K562 (cell line): ENCODE data around the gene ZSWIM9. TPM values are rescaled to one million over a fixed set of nuclear protein-coding genes. Genes with fewer than 3 reads are reported as not detected.

Experiments
- ARNT ChIP-seq, 2 experiments: fragments of 450-650 bp; IDR thresholded peaks; 2 replicates each; pipeline ENCODE4 v1.6.1; 2016; ENCODE audit warnings: mild to moderate bottlenecking in 1 of 2
- ASH1L ChIP-seq: fragments of 450-650 bp; IDR thresholded peaks from 2 replicates; pipeline ENCODE4 v1.6.1; 2018; ENCODE audit warnings: borderline replicate concordance, mild to moderate bottlenecking, low read depth; ENCODE audit not compliant: partially characterized antibody
- CCAR2 ChIP-seq: fragments of 200-400 bp; formaldehyde crosslinking; IDR thresholded peaks from 2 replicates; pipeline ENCODE4 v1.6.1; 2017; ENCODE audit warnings: mild to moderate bottlenecking, low read depth, low read length
- CEBPG ChIP-seq, 3 experiments: fragments of 200-800 bp in 1 of 3; sonication (Bioruptor generic) in 1 of 3; sonication (generic) in 1 of 3; formaldehyde crosslinking in 1 of 3; IDR thresholded peaks in 2 of 3; conservative IDR thresholded peaks in 1 of 3; 2 replicates each; pipeline versions ENCODE4 v1.6.1 to v1.8.0; 2016 to 2022; ENCODE audit warnings: missing compliant biosample characterization in 2 of 3, missing genetic modification characterization in 2 of 3, mild to moderate bottlenecking in 1 of 3, missing genetic modification reagents in 1 of 3
- E2F3 ChIP-seq: fragments of 250-450 bp; sonication (Bioruptor Pico); IDR thresholded peaks from 2 replicates; pipeline ENCODE4 v1.4.0; 2020; ENCODE audit warnings: mild to moderate bottlenecking
- ELF1 ChIP-seq: fragments of 200-800 bp; sonication (Bioruptor generic); IDR thresholded peaks from 2 replicates; pipeline ENCODE4 v1.6.1; 2016; ENCODE audit warnings: missing genetic modification characterization, missing compliant biosample characterization
- ETV1 ChIP-seq: fragments of 450-650 bp; conservative IDR thresholded peaks from 2 replicates; pipeline ENCODE4 v1.6.1; 2016; ENCODE audit warnings: missing genetic modification characterization, control low read depth, low read depth, missing compliant biosample characterization
- FOXK1 ChIP-seq: sonication (generic); formaldehyde crosslinking; IDR thresholded peaks from 2 replicates; pipeline ENCODE4 v1.8.0; 2022; ENCODE audit warnings: missing genetic modification reagents, mild to moderate bottlenecking, borderline replicate concordance
- HIVEP1 ChIP-seq: fragments of 250-450 bp; sonication (Bioruptor Pico); IDR thresholded peaks from 2 replicates; pipeline ENCODE4 v1.4.0; 2020; ENCODE audit warnings: mild to moderate bottlenecking
- NCOA6 ChIP-seq: fragments of 450-650 bp; IDR thresholded peaks from 2 replicates; pipeline ENCODE4 v1.6.1; 2017; ENCODE audit warnings: mild to moderate bottlenecking
- NFE2 ChIP-seq: IDR thresholded peaks from 2 replicates; pipeline ENCODE4 v1.6.1; 2014; ENCODE audit warnings: antibody characterized with exemption, low read depth
- RBFOX2 ChIP-seq: fragments of 200-400 bp; formaldehyde crosslinking; IDR thresholded peaks from 2 replicates; pipeline ENCODE4 v1.6.1; 2017; ENCODE audit warnings: low read depth, mild to moderate bottlenecking, low read length, moderate library complexity
- RBM14 ChIP-seq: fragments of 200-400 bp; formaldehyde crosslinking; IDR thresholded peaks from 2 replicates; pipeline ENCODE4 v1.6.1; 2018; ENCODE audit warnings: low read depth, mild to moderate bottlenecking, low read length, moderate library complexity, borderline replicate concordance; ENCODE audit not compliant: insufficient read depth
- TAF15 ChIP-seq: fragments of 200-400 bp; formaldehyde crosslinking; IDR thresholded peaks from 2 replicates; pipeline ENCODE4 v1.6.1; 2017; ENCODE audit warnings: mild to moderate bottlenecking, low read depth, low read length, moderate library complexity
- TCF7L2 ChIP-seq: fragments of 150-350 bp; IDR thresholded peaks from 2 replicates; pipeline ENCODE4 v1.6.1; 2016; ENCODE audit warnings: low read depth, mild to moderate bottlenecking, low read length, moderate library complexity
- ZBED1 ChIP-seq: IDR thresholded peaks from 2 replicates; pipeline ENCODE4 v1.6.1; 2014
- ZBTB7A ChIP-seq: IDR thresholded peaks from 2 replicates; pipeline ENCODE4 v1.6.1; 2011; ENCODE audit warnings: low read depth, mild to moderate bottlenecking, low read length, moderate library complexity, borderline replicate concordance; ENCODE audit not compliant: control insufficient read depth
- ZFX ChIP-seq: sonication (generic); formaldehyde crosslinking; IDR thresholded peaks from 2 replicates; pipeline ENCODE4 v1.8.0; 2022; ENCODE audit warnings: mild to moderate bottlenecking, missing genetic modification reagents, moderate library complexity
- polyA plus RNA-seq, 8 experiments: library from polyadenylated mRNA; depleted of rRNA in 4 of 8; stranded (reverse) in 5 of 8; unstranded in 3 of 8; fragments of >200 nt; fragmentation: Nextera tagmentation in 2 of 8; fragmentation: Illumina TruSeq in 1 of 8; extraction: Ambion mirVana in 2 of 8; extraction: Trizol in 1 of 8; gene quantifications; 2 replicates each; pipeline versions ENCODE4 v1.2.1 to v1.2.3, GENCODE V29; 2011 to 2014; ENCODE audit warnings: inconsistent platforms in 1 of 8, missing spikeins in 1 of 8
- total RNA-seq, 7 experiments: library from RNA; depleted of rRNA in 6 of 7; stranded (reverse); fragments of >200 nt in 6 of 7; fragmentation: Illumina TruSeq in 2 of 7; extraction: Trizol in 2 of 7; gene quantifications; 2 replicates each; pipeline versions ENCODE4 v1.2.1 to v1.2.3, GENCODE V29; 2011 to 2021; ENCODE audit warnings: low replicate concordance in 1 of 7
- TF ChIP-seq, protein P1 (sequence below): fragments of 450-650 bp; IDR thresholded peaks from 2 replicates; pipeline ENCODE4 v1.6.1; 2017; ENCODE audit warnings: antibody characterized with exemption, mild to moderate bottlenecking
- TF ChIP-seq, protein P2 (sequence below): sonication (generic); formaldehyde crosslinking; IDR thresholded peaks from 2 replicates; pipeline ENCODE4 v1.5.0; 2020; ENCODE audit warnings: missing genetic modification reagents
- TF ChIP-seq, protein P3 (sequence below): fragments of 450-650 bp; IDR thresholded peaks from 2 replicates; pipeline ENCODE4 v1.6.1; 2018; ENCODE audit warnings: mild to moderate bottlenecking, low read depth; ENCODE audit not compliant: partially characterized antibody

The ZSWIM9 gene
- total and polyA plus RNA-seq, 9 of the 15 experiments (the other 6 are each of a cell fraction or from before 2014, with no cell fraction given): 0.04 to 1.4 (median 0.34) TPM; not detected in 1

DNA sequence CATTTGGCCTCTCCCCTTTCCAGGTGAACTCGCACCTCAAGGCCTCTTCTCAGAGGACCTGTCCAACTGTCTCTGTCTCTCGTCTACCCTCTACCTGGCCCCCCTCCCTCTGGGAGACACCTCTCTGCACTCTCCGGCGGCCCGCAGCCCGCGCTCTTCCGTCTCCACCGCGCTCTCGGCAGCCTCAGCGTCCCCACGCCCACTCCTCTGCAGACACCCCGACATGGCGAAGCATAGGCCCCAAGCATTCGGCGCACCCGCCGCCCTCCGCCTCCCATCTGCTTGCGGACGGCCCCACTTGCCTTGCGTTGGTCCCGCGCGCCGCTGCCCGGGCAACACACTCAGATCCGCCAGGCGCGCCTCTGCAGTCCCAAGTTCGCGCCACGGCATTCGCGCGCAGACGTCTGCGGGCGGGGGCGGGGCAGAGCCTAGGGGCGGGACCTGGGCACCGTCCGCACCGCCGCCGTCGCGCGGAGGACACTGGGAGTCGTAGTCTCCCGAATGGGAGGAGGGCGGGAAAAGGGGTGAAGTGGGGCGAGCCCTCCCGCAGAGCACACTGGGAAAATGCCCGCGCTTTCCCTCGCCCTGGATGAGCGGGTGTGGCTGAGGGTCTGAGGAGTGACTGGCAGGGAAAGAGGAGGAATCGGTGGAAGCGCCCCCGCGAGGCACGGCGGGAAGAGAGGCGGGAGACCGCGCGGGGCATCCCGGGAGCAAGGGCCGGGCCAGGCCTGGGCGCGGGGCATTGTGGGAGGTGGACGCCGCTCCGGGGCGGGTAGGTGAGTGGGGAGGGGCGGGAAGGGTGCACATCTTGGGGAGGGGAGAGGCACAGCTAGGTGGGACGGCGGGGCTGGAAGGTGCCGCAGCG lies at the start of gene ZSWIM9, which contains the start of gene LIG1 (continued):
- TF ChIP-seq, protein P1, sequence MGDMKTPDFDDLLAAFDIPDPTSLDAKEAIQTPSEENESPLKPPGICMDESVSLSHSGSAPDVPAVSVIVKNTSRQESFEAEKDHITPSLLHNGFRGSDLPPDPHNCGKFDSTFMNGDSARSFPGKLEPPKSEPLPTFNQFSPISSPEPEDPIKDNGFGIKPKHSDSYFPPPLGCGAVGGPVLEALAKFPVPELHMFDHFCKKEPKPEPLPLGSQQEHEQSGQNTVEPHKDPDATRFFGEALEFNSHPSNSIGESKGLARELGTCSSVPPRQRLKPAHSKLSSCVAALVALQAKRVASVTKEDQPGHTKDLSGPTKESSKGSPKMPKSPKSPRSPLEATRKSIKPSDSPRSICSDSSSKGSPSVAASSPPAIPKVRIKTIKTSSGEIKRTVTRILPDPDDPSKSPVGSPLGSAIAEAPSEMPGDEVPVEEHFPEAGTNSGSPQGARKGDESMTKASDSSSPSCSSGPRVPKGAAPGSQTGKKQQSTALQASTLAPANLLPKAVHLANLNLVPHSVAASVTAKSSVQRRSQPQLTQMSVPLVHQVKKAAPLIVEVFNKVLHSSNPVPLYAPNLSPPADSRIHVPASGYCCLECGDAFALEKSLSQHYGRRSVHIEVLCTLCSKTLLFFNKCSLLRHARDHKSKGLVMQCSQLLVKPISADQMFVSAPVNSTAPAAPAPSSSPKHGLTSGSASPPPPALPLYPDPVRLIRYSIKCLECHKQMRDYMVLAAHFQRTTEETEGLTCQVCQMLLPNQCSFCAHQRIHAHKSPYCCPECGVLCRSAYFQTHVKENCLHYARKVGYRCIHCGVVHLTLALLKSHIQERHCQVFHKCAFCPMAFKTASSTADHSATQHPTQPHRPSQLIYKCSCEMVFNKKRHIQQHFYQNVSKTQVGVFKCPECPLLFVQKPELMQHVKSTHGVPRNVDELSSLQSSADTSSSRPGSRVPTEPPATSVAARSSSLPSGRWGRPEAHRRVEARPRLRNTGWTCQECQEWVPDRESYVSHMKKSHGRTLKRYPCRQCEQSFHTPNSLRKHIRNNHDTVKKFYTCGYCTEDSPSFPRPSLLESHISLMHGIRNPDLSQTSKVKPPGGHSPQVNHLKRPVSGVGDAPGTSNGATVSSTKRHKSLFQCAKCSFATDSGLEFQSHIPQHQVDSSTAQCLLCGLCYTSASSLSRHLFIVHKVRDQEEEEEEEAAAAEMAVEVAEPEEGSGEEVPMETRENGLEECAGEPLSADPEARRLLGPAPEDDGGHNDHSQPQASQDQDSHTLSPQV: peak; percentile 95
- TF ChIP-seq RBFOX2 (peak; percentile 91), ZBED1 (0 out of 2 replicates have a peak, but pooled peaks have one; percentile 9), NCOA6 (peak; percentile 80), ZFX (CRISPR knock-in tag) (peak; percentile 70), FOXK1 (no peak; the same call in 1 of the 2 replicates), TCF7L2 (no peak), ELF1 (tag) (peak; percentile 3; the same call in 1 of the 2 replicates), NFE2 (no peak), ETV1 (tag) (no peak), ZBTB7A (no peak), E2F3 (CRISPR knock-in tag) (peak; percentile 96), CCAR2 (no peak), RBM14 (no peak), TAF15 (no peak), ASH1L (no peak), HIVEP1 (CRISPR knock-in tag) (no peak), ARNT (IDR thresholded peaks at IDR 0.05) (peak in 1 of 2 experiments; percentile 91; a peak in 2 of 4 replicates), CEBPG (CRISPR knock-in tag; IDR thresholded peaks at IDR 0.05) (peak; percentile 42; the same call in 1 of the 2 replicates), CEBPG (tag; conservative IDR thresholded peaks at IDR 0.05 in 1 of 2, IDR thresholded peaks at IDR 0.05 in 1 of 2) (no peak)
- TF ChIP-seq, protein P2, sequence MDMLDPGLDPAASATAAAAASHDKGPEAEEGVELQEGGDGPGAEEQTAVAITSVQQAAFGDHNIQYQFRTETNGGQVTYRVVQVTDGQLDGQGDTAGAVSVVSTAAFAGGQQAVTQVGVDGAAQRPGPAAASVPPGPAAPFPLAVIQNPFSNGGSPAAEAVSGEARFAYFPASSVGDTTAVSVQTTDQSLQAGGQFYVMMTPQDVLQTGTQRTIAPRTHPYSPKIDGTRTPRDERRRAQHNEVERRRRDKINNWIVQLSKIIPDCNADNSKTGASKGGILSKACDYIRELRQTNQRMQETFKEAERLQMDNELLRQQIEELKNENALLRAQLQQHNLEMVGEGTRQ (CRISPR knock-in tag): no peak
- TF ChIP-seq, protein P3, sequence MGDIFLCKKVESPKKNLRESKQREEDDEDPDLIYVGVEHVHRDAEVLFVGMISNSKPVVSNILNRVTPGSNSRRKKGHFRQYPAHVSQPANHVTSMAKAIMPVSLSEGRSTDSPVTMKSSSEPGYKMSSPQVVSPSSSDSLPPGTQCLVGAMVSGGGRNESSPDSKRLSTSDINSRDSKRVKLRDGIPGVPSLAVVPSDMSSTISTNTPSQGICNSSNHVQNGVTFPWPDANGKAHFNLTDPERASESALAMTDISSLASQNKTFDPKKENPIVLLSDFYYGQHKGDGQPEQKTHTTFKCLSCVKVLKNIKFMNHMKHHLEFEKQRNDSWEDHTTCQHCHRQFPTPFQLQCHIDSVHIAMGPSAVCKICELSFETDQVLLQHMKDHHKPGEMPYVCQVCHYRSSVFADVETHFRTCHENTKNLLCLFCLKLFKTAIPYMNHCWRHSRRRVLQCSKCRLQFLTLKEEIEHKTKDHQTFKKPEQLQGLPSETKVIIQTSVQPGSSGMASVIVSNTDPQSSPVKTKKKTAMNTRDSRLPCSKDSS: no peak
